ENCODE results near the gene CDC23. TPM values are rescaled to one million over a fixed set of nuclear protein-coding genes. Genes with fewer than 3 reads are reported as not detected.

Gene CDC23
- total RNA-seq, 1 donor from 2014 or later = 53.3 TPM

DNA sequence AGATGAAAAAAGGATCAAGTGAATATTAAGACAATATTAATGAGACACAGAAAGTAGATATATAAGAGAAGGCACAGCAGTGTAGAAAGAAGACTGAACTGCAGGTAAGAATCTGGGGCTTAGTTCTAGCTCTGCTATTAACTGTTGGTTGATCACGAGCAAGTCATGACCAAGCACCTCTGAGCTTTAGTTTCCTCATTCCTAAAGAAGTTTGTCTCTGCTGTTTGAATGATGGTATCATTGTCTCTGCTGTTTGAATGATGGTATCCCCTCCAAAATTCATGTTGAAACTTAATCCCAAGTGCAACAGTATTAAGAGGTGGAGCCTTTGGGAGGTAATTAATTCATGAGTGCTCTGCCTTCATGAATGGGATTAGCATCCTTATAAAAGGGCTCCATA, 71.4 kb downstream of the CDC23 start:
- H3K27me3 Mint-ChIP-seq = no peaks in the 10 kb centered on the region
- H3K9me3 Mint-ChIP-seq (ENCODE audit: low read depth) = no peaks in the 10 kb centered on the region
- H3K4me3 Mint-ChIP-seq (ENCODE audit: low read depth) = no peak overlapping the region
- H3K27ac Mint-ChIP-seq = no peak overlapping the region
- no peaks in the 10 kb centered on the region for H3K36me3 Mint-ChIP-seq (ENCODE audit: insufficient read depth)
- peaks cover 5% of the 10 kb centered on the region for H3K4me1 Mint-ChIP-seq (ENCODE audit: low read depth)
- TF ChIP-seq, protein P1, sequence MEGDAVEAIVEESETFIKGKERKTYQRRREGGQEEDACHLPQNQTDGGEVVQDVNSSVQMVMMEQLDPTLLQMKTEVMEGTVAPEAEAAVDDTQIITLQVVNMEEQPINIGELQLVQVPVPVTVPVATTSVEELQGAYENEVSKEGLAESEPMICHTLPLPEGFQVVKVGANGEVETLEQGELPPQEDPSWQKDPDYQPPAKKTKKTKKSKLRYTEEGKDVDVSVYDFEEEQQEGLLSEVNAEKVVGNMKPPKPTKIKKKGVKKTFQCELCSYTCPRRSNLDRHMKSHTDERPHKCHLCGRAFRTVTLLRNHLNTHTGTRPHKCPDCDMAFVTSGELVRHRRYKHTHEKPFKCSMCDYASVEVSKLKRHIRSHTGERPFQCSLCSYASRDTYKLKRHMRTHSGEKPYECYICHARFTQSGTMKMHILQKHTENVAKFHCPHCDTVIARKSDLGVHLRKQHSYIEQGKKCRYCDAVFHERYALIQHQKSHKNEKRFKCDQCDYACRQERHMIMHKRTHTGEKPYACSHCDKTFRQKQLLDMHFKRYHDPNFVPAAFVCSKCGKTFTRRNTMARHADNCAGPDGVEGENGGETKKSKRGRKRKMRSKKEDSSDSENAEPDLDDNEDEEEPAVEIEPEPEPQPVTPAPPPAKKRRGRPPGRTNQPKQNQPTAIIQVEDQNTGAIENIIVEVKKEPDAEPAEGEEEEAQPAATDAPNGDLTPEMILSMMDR (IDR thresholded peaks at IDR 0.05; ENCODE audit: unreplicated experiment) = no peak
- no peak for DNase-seq (ENCODE audit: low spot score, unreplicated experiment)

DNA sequence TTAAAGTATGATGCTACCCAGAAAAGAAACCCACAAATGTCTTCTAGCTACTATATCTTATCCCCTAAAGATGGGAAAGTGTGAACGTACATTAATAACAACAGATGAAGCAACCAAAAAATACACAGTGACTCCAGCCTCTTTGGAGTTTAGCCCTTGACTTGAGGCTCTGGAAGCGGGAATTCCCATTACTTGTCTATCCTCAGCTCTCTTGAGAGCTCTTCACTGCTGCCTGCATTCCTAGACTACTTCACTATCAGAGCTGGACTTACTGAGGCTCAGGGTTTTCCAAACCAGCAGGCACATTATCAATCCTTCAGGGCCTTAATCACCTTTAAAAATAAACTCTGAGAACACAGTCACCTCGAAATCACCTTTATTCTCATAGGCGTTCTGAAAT, 72.9 kb downstream of the CDC23 start:
- Mint-ChIP-seq H3K36me3 (ENCODE audit: insufficient read depth) (no peaks in the 10 kb centered on the region), H3K4me3 (ENCODE audit: low read depth) (no peak overlapping the region), H3K4me1 (ENCODE audit: low read depth) (peaks cover 5% of the 10 kb centered on the region), H3K27ac (no peak overlapping the region), H3K27me3 (no peaks in the 10 kb centered on the region), H3K9me3 (ENCODE audit: low read depth) (no peaks in the 10 kb centered on the region)
- DNase-seq (ENCODE audit: low spot score, unreplicated experiment) = no peak
- TF ChIP-seq, protein P1 (IDR thresholded peaks at IDR 0.05; ENCODE audit: unreplicated experiment) = no peak

DNA sequence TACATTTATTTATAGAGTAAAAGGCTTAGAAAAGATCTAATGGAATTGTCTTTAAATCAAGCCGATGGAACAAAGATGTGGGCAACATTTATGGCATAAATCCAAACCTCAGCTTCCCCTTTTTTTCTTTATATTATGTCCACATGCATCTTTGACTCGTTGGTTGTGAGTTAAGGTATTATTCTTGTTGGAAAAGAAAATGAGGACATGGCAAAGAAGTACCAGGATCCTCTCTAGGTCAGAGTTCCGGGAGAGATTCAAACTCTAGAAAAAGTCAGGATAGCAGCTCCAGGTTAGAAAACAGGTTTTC, 73.4 kb downstream of the CDC23 start:
- Mint-ChIP-seq H3K27ac (peak overlapping the region; percentile 33), H3K36me3 (ENCODE audit: insufficient read depth) (no peaks in the 10 kb centered on the region), H3K27me3 (no peaks in the 10 kb centered on the region), H3K4me3 (ENCODE audit: low read depth) (peak overlapping the region; percentile 82), H3K9me3 (ENCODE audit: low read depth) (no peaks in the 10 kb centered on the region), H3K4me1 (ENCODE audit: low read depth) (peaks cover 5% of the 10 kb centered on the region)
- TF ChIP-seq, protein P1 (IDR thresholded peaks at IDR 0.05; ENCODE audit: unreplicated experiment) = no peak
- no peak for DNase-seq (ENCODE audit: low spot score, unreplicated experiment)

DNA sequence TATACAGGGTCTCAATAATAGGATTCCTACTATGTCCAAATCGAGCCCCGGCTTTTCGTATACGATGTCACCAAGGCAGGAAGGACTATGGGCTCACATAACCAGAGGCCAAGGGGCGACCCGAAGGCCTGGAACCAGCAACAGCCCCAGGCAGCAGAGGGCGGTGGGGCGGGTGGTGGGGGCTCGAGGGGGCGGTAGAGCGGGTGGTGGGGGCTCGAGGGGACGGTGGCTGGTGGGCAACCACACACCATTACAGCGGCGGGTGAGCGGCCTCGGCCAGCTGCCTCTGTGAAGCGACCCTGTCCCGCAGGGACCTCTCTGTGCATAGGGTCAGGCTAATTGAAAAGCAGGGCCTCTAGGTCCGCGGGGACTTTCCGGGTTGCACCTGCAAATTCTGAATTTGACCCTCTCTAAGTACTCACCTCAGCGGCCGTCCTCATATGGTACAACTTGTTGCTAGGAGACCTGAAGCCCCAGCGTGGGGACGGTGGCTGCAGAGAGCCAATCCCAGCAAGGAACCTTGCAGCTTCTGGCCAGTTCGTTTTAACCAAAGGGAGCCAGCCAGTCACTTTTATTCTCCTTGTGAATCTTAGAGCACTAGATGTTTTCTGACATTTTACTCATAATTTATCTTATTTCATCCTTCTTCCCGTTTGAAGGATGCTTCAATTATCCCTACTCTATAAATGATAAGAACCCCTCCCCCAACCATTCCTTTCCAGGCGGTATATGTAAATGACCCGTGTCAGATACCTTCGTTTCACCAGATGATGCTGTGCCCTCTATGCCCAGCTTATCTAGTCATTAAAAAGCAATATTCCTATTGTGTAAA, 74.0 kb downstream of the CDC23 start, which contains the start of gene NME5:
TSS of gene NME5 (minus strand) at position 480 of the 832 bp plus-strand sequence. CDS start 648 bp downstream, outside the sequence.
- TF ChIP-seq, protein P1 (IDR thresholded peaks at IDR 0.05; ENCODE audit: unreplicated experiment) = no peak
- Mint-ChIP-seq H3K36me3 (ENCODE audit: insufficient read depth) (no peaks in the 10 kb centered on the region), H3K4me3 (ENCODE audit: low read depth) (peak within 1 kb of the TSS; percentile 82), H3K9me3 (ENCODE audit: low read depth) (no peaks in the 10 kb centered on the region), H3K27me3 (no peaks in the 10 kb centered on the region), H3K27ac (peak within 1 kb of the TSS; percentile 33), H3K4me1 (ENCODE audit: low read depth) (peaks cover 5% of the 10 kb centered on the region)
- DNase-seq (ENCODE audit: low spot score, unreplicated experiment) = peak; percentile 57

Other genes starting within 250 kb of the CDC23 start
- 59.8 and 62.1 TPM in 2 replicates for gene FAM13B, start 180.2 kb downstream of the CDC23 start, total RNA-seq
- gene WNT8A, start 129.3 kb downstream of the CDC23 start, total RNA-seq = not detected in 2 replicates
- gene NME5, start 73.9 kb downstream of the CDC23 start, total RNA-seq = 9.9 and 11.0 TPM in 2 replicates
- 141 and 151 TPM in 2 replicates for gene BRD8, start 34.7 kb downstream of the CDC23 start, total RNA-seq
- 26.7 and 28.8 TPM in 2 replicates for gene KIF20A, start 34.2 kb downstream of the CDC23 start, total RNA-seq
- gene GFRA3, start 61.3 kb upstream of the CDC23 start, total RNA-seq = 22.9 and 24.4 TPM in 2 replicates
- gene CDC25C, start 118.5 kb upstream of the CDC23 start, total RNA-seq = 10.6 and 11.5 TPM in 2 replicates
- gene FAM53C, start 124.9 kb upstream of the CDC23 start, total RNA-seq = 56.6 TPM in 2 replicates
- 118 and 126 TPM in 2 replicates for gene KDM3B, start 139.4 kb upstream of the CDC23 start, total RNA-seq
- gene REEP2, start 225.7 kb upstream of the CDC23 start, total RNA-seq = 20.0 and 22.1 TPM in 2 replicates